Measurements from ENCODE around the gene SMYD3. TPM values are rescaled to one million over a fixed set of nuclear protein-coding genes. Genes with fewer than 3 reads are reported as not detected.

The SMYD3 gene
- total RNA-seq, 3 donors from 2014 or later, result 16.8 to 28.8 (median 19.5) TPM

DNA sequence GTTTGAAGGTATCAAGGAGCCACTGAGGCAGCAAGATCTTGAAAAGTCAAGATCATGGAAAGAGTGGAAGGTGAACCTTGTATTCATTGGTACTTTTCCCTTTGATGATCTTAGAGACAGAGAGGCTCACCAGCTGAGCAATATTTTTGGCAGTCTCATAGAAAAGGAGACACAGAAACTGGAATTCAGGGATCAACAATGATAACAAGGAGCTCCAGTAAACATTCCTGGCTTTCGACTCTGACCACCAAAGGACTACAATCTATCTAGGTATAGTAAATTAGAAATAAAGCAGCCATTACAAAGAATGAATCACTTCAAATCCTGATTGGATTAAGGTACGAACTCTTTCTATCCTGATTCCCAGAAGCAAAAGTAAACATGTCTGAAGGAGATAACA lies 736.9 kb downstream of the SMYD3 start:
- TF ChIP-seq POLR2AphosphoS5 (IDR thresholded peaks at IDR 0.05), result no peak
- TF ChIP-seq, protein P1, sequence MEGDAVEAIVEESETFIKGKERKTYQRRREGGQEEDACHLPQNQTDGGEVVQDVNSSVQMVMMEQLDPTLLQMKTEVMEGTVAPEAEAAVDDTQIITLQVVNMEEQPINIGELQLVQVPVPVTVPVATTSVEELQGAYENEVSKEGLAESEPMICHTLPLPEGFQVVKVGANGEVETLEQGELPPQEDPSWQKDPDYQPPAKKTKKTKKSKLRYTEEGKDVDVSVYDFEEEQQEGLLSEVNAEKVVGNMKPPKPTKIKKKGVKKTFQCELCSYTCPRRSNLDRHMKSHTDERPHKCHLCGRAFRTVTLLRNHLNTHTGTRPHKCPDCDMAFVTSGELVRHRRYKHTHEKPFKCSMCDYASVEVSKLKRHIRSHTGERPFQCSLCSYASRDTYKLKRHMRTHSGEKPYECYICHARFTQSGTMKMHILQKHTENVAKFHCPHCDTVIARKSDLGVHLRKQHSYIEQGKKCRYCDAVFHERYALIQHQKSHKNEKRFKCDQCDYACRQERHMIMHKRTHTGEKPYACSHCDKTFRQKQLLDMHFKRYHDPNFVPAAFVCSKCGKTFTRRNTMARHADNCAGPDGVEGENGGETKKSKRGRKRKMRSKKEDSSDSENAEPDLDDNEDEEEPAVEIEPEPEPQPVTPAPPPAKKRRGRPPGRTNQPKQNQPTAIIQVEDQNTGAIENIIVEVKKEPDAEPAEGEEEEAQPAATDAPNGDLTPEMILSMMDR (IDR thresholded peaks at IDR 0.05), result no peak
- TF ChIP-seq POLR2A (IDR thresholded peaks at IDR 0.05), result no peak
- Histone ChIP-seq H3K9me3 (no peaks in the 10 kb centered on the region), H3K4me1 (no peaks in the 10 kb centered on the region), H3K36me3 (no peaks in the 10 kb centered on the region), H3K27ac (no peak overlapping the region), H3K27me3 (no peaks in the 10 kb centered on the region), H3K4me3 (no peak overlapping the region)
- intact Hi-C loops (cut with DNase I; ENCODE audit: low total_unique reads), result no loop called here
- no peak for DNase-seq (ENCODE audit: low spot score in 2 of 2)

DNA sequence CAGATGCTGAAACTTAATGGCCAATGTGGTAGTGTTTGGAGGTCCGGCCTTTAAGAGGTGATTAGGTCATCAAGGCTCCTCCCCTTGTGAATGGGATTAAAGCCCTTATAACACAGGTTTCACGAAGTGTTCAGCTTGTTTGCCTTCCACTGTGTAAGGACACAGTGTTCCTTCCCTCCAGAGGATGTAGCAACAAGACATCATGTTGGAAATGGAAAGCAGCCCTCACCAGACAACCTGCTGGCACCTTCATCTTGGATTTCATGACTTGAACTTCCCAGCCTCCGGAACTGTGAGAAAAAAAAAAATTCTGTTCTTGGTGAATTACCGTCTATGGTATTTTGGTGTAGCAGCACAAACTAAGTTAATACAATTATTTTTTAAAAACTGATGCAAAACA lies 738.5 kb downstream of the SMYD3 start:
- Histone ChIP-seq H3K27me3 (no peaks in the 10 kb centered on the region), H3K9me3 (no peaks in the 10 kb centered on the region), H3K4me1 (no peaks in the 10 kb centered on the region), H3K4me3 (no peak overlapping the region), H3K36me3 (no peaks in the 10 kb centered on the region), H3K27ac (no peak overlapping the region)
- no peak for DNase-seq (ENCODE audit: low spot score in 2 of 2)
- TF ChIP-seq POLR2AphosphoS5 (IDR thresholded peaks at IDR 0.05) (no peak), POLR2A (IDR thresholded peaks at IDR 0.05) (no peak)
- TF ChIP-seq, protein P1 (IDR thresholded peaks at IDR 0.05), result no peak
- intact Hi-C loops (cut with DNase I; ENCODE audit: low total_unique reads), result no loop called here

DNA sequence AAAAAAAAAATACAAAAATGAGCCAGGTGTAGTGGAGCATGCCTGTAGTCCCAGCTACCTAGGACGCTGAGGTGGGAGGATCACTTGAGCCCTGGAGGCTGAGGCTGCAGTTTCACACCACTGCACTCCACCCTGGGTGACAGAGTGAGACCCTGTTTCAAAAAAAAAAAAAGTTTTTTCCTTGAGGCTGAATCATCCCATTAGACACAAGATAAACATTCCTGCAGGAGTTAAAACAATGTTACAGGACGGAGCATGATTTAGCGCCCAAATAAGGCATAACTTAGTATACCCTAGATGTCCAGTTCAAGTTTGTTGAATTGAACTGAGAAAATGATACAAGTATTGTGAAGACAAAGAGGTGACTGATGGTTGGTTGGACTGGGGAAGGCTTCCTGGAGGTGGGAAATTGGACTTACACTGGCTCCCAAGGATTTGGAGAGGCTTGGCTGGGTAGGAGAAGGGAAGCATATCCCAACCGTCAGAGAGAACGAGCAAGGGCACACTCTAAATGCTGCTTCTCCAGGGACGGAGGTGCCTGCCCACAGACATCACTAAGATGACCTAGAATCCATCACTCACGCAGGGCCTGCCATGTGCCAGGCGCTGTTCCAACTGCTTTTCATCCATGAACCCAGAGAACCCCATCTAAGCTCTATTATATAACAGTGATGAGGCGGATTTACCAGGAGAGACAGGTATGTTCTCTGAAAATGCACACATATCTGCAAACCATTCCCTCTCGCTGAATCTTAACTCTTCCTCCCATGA lies 741.7 kb downstream of the SMYD3 start:
- intact Hi-C loops (cut with DNase I; ENCODE audit: low total_unique reads), result no loop called here
- Histone ChIP-seq H3K27ac (no peak overlapping the region), H3K4me1 (no peaks in the 10 kb centered on the region), H3K4me3 (no peak overlapping the region), H3K36me3 (no peaks in the 10 kb centered on the region), H3K27me3 (no peaks in the 10 kb centered on the region), H3K9me3 (no peaks in the 10 kb centered on the region)
- TF ChIP-seq POLR2AphosphoS5 (IDR thresholded peaks at IDR 0.05) (no peak), POLR2A (IDR thresholded peaks at IDR 0.05) (no peak)
- TF ChIP-seq, protein P1 (IDR thresholded peaks at IDR 0.05), result no peak
- no peak for DNase-seq (ENCODE audit: low spot score in 2 of 2)

DNA sequence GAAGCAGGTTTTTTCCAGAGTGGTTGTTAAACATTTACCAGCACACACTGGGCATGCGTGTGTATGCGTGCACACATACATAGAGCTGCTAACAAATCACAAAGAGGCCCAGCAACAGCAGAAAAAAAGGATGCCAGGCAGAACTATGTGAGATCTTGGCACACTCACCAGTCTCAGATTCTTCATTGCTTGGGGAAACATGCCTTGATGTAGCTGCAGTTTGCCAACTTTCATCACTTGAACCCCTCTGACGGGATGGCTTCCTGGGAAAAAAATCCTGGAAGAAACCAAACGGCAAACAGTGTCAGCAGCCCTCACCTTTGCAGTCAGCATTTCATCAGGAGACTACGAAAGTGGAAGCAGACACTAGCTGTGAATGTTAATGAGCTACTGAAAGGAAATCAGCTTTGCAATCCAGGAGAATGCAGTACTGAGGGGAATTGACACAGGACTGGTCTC lies 743.2 kb downstream of the SMYD3 start:
- no peak for DNase-seq (ENCODE audit: low spot score in 2 of 2)
- intact Hi-C loops (cut with DNase I; ENCODE audit: low total_unique reads), result no loop called here
- Histone ChIP-seq H3K9me3 (no peaks in the 10 kb centered on the region), H3K27ac (no peak overlapping the region), H3K36me3 (no peaks in the 10 kb centered on the region), H3K27me3 (no peaks in the 10 kb centered on the region), H3K4me3 (no peak overlapping the region), H3K4me1 (no peaks in the 10 kb centered on the region)
- TF ChIP-seq POLR2A (IDR thresholded peaks at IDR 0.05), result no peak
- no peak for TF ChIP-seq POLR2AphosphoS5 (IDR thresholded peaks at IDR 0.05)
- TF ChIP-seq, protein P1 (IDR thresholded peaks at IDR 0.05), result no peak

DNA sequence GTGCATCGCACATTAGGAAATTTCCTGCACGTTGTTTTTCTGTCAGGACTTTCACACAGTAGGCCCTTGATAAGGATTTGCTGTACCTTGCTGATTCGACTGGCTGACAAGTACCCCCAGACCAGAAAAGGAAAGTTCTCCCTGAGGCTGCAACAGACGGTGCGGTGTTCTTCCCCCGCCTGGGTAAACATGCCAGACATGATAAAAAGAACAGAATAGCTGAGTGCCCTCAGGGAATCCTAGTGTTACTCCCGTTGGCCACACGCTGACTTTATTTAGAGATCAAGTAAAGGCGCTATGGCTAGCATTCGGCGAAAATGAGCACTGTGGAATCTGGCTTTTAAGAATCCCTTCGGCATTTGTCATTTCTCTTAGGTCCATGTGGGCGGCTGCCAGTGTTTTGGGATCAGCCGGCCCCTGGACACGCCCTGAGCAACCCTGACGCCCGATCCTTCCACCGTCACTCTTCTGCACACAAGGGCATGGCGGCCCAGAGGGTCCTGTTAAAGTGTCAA lies 744.6 kb downstream of the SMYD3 start:
- intact Hi-C loops (cut with DNase I; ENCODE audit: low total_unique reads), result no loop called here
- no peak overlapping the region for H3K4me3 ChIP-seq
- no peaks in the 10 kb centered on the region for H3K4me1 ChIP-seq
- no peaks in the 10 kb centered on the region for H3K27me3 ChIP-seq
- no peak for TF ChIP-seq POLR2AphosphoS5 (IDR thresholded peaks at IDR 0.05)
- TF ChIP-seq, protein P1 (IDR thresholded peaks at IDR 0.05), result no peak
- no peak for TF ChIP-seq POLR2A (IDR thresholded peaks at IDR 0.05)
- no peak overlapping the region for H3K27ac ChIP-seq
- no peak for DNase-seq (ENCODE audit: low spot score in 2 of 2)
- H3K9me3 ChIP-seq, result no peaks in the 10 kb centered on the region
- no peaks in the 10 kb centered on the region for H3K36me3 ChIP-seq
